Testis (tissue), 2 donors: ENCODE measurements around the gene FMO1.
"Not testable (repeated sequence)": the region's sequence is repeated elsewhere in the genome, so short reads cannot be mapped to it uniquely, and the experiment has no call there.

ENCODE experiments used
- CTCF ChIP-seq, 3 experiments: fragments of 450-650 bp in 2 of 3; fragments of 200-600 bp in 1 of 3; sonication (generic) in 1 of 3; IDR thresholded peaks; one replicate each; pipeline ENCODE4 v1.5.1; 2016 to 2019; ENCODE audit warnings: antibody characterized with exemption in 3 of 3, mild to moderate bottlenecking in 2 of 3, moderate library complexity in 1 of 3
- POLR2A ChIP-seq: fragments of 450-650 bp; IDR thresholded peaks from one replicate; pipeline ENCODE4 v1.6.1; 2017; ENCODE audit warnings: antibody characterized with exemption, mild to moderate bottlenecking, moderate library complexity

- TF ChIP-seq CTCF (IDR thresholded peaks at IDR 0.05); POLR2A: not testable (repeated sequence)
These were observed 12.1 kb upstream of the FMO1 start for GRCh38 chr1:171236231-171236630.
